Pulmonary artery endothelial cell (primary cell): ENCODE data around the gene S100A2. TPM values are rescaled to one million over a fixed set of nuclear protein-coding genes. Genes with fewer than 3 reads are reported as not detected.
"Not testable (repeated sequence)": the region's sequence is repeated elsewhere in the genome, so short reads cannot be mapped to it uniquely, and the experiment has no call there.

Experiments
- DNase-seq: peaks from one replicate; pipeline ENCODE4 v3.0.0-alpha.2; 2011; ENCODE audit warnings: low read depth, low spot score
- total RNA-seq: library from RNA; depleted of rRNA; stranded (reverse); fragments of >200 nt; gene quantifications from 2 replicates; pipeline ENCODE4 v1.2.3, GENCODE V29; 2014

Gene S100A2
- total RNA-seq, 1 donor from 2014 or later, result 1.6 TPM

DNA sequence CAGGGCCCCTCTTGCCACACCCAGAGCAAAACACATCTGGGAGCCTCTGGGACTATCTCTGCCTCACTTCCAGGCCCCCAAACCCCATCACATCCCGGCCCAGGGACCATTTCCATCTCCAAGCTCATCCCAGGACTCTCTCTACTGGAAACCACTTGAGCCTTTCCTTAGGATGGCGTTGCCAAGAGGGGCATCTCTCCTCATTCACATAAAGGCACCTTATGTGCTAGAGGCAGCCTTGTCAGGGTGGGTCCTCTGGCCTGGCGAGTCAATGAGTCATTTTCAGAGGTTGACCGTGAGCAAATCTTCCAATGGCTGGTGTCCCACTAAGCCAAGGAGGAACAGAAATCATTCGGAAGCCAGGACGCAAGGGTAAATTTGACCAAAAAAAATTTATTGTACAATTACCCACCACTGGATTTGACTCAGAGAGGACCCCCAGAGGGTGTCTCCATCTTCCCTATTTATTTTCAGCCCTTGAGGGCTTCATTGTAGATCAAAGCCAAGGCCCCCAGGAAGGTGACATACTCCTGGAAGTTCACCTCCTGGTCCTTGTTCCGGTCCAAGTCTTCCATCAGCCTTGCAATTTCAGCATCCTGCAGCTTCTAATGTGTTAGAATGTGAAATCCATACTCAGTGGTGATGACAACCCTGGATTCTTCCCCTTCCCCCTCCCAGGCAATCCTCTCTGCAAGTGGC lies 31.3 kb downstream of the S100A2 start:
- no peak for DNase-seq

DNA sequence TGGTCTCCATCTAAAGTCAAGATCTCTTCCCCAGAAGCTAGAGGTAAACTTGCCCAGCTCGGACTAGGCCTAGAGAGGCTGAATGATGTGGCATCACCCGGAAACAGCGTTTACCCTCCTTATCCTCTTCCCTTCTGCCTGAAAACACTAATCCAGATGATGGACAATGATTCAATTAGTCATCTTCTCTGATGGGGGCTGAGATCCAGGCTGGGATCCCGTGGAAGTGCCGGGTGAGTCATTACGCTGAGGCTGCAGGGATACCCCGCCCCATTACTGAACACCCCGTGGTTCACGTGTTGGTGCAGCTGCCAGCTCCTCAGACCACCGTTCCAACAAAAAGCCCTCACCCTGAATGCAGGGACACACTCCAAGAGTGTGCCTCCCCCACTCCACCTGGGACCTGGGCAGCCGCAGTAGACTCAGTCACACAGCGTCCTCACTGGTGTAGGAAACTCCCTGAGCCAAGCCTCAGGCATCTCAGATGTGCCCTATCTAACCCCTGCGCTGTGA lies 31.9 kb downstream of the S100A2 start:
- DNase-seq, result peak; percentile 71

DNA sequence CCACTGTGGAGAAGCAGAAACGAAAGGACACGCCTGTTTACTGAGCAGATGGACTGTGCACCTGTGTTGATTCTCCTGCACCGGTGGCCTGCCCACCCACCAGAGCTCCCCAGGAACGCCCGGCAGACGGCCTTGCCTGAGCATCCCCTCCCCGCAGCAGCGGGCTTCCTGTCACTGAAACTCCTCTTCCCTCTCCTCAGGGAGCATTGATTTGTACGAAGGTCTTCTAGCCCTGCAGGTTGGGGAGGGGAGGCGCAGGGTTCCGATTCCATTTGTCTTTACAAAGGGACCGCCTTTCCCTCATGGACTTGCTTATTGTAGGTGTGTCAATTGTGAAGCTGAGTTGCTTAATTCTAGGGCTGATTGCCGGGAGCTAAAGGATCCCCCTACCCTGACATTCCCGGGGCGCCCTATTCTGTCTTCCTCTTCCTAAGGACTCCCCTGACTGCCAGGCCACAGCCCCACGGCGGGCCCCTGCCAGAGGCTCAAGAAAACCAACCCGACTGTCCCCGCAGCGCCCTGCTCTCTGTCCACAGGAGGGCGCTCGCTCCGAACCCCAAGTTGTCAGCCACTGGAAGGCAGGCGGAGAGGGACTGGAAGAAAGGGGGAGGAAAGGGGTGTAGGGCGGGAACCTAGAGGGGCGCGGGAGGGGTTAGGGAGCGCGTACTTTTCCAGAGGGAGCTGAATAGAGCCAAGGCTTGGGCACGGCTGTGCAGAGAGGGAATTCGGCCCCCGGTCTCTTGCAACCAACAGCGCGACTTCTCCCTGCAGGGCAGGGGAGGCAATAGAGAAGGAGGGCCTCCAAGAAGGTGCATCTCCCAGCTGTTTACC lies 32.7 kb downstream of the S100A2 start:
- peak; percentile 56 for DNase-seq

DNA sequence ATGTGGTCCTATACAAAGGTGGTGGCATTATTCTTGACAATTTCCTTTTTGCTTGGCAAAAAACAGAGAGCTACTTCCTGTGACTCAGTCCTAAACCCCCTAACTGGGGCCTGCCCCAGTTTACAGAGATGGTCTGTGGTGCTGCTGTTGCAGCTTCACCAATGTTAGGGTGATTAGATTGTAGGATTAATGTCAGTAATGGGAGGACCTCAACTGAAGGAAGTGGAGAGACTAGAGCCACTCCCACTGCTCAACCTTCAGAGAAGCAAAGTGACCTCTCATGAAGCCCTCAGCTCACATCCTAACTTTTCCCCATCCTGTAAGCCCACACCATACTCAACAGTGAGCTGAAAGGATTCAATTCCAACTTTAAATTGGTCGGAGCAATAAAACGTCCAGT lies 33.5 kb downstream of the S100A2 start:
- DNase-seq, result no peak

DNA sequence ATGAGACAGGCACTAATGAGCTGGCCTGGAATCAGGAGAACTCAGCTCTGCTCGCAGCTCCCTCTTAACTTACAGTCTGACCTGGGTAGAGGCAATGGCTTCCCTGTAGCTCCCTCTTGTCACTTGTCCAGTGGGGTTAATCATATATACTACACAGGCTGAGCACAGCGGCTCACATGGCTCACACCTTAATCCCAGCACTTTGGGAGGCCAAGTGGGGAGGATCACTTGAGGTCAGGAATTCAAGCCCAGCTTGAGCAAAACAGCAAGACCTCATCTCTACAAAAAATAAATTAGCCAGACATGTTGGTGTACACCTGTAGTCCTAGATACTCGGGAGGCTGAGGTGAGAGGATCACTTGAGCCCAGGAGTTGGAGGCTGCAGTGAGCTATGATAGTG lies 34.0 kb downstream of the S100A2 start:
- no peak for DNase-seq

DNA sequence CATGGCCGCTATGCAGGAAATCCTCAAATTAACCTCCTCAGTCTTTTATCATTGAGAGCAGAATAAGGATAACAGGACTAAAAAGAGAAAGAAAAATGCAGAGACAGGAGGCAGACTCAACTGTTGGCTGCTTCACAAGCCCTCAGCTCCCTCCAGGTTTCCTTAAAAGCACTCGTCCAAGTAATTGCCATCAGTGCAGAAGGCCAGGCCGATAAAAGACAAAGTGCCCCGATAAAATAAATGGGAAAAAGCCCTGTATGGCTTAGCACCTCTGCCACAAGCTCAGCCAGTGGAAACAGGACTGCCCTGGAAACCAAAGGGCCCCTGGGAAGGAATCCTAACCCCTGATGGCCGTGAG lies 38.0 kb downstream of the S100A2 start:
- no peak for DNase-seq

DNA sequence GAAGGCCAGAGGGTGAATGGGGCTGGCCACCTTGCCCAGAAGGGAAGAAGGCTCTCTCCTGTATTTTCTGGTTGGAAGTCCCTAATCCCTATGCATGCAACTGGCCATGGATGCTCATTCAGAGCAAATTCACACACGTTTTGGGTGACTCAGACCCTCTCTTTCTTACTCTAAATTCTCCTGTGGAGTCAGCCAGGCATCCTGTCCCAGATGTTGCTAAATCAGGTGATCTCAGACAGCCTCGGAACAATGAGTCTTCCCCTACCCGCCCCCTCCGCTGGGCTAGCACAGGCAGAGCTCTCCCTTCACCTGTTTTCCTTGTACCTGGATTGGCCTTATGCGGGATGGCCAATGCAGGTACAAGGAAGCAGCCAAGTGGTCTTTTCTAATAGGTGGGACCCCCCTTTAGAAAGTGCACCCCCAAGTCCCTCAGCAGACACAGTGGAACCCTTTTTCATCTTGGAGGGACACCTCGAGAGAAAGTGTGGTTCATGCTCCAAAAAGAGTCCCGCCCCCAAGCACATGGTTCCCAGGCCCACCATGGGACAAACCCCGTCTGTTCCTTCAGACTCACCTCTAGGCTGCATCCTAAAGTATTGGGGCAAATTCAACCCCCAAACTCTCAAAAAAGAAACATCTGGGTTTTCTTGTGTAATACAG lies 38.5 kb downstream of the S100A2 start:
- DNase-seq, result no peak

DNA sequence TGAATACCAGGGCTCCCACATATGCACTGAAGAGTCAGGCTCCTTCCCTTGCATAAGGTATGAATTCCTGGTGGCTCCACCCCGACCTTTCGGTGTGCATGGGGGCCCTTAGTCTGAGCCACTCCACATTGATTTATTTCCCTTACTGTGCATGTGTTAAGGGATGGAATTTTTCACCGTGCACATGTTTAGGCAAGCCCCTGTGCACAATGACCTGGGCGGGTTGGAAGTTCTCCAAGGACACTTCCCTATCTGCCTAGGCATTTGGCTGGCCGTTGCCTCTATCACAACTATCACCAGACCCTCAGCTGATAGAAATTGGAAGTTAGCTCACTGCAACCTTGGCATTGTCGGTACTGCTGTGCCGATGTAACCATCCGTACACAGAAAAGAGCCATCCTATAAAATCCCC lies 39.5 kb downstream of the S100A2 start:
- no peak for DNase-seq

DNA sequence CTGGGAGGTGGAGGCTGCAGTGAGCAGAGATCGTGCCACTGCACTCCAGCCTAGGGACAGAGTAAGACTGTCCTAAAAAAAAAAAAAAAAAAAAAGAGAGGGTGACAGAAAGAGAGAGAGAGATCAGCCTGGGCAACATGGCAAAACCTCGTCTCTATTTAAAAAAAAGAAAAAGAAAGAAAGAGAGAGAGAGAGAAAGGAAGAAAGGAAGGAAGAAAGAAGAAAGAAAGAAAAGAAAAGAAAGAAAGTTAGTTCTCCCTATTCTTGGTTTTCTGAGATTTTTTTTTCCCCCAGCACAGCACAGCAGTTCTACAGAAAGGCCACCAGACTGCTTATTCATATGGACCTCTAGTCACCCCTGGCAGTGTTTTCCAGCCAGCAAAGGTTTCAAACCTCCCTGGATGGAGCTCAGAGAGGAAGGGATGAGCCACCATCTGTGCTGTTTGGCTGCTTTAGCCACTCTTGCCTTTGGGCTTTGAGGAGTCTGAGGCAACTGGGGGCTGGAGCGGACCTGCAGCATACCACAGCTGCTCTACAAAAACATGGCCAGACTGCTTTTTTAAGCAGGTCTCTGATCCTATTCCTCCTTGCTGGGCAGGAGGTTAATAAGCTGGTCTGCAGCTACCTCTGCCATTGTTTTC lies 40.4 kb downstream of the S100A2 start:
- no peak for DNase-seq

DNA sequence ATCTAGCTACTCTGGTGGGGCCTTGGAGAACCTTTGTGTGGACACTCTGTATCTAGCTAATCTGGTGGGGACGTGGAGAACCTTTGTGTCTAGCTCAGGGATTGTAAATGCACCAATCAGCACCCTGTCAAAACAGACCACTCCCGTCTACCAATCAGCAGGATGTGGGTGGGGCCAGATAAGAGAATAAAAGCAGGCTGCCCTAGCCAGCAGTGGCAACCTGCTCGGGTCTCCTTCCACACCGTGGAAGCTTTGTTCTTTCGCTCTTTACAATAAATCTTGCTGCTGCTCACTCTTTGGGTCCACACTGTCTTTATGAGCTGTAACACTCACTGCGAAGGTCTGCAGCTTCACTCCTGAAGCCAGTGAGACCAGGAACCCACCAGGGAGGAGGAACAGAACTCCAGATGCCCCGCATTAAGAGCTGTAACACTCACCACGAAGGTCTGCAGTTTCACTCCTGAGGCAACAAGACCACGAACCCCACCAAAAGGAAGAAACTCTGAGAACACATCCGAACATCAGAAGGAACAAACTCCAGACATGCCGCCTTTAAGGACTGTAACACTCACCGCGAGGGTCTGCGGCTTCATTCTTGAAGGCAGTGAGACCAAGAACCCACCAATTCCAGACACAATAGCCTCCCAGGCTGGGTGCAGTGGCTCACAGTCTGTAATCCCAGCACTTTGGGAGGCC lies 43.1 kb downstream of the S100A2 start:
- not testable (repeated sequence) for DNase-seq

DNA sequence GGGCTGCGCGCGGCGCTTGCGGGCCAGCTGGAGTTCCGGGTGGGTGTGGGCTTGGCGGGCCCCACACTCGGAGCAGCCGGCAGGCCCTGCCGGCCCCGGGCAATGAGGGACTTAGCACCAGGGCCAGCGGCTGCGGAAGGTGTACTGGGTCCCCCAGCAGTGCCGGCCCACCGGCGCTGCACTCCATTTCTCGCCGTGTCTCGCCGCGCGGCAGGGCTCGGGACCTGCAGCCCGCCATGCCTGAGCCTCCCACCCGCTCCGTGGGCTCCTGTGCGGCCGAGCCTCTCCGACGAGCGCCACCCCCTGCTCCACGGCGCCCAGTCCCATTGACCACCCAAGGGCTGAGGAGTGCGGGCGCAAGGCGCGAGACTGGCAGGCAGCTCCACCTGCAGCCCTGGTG lies 43.8 kb downstream of the S100A2 start:
- not testable (repeated sequence) for DNase-seq

DNA sequence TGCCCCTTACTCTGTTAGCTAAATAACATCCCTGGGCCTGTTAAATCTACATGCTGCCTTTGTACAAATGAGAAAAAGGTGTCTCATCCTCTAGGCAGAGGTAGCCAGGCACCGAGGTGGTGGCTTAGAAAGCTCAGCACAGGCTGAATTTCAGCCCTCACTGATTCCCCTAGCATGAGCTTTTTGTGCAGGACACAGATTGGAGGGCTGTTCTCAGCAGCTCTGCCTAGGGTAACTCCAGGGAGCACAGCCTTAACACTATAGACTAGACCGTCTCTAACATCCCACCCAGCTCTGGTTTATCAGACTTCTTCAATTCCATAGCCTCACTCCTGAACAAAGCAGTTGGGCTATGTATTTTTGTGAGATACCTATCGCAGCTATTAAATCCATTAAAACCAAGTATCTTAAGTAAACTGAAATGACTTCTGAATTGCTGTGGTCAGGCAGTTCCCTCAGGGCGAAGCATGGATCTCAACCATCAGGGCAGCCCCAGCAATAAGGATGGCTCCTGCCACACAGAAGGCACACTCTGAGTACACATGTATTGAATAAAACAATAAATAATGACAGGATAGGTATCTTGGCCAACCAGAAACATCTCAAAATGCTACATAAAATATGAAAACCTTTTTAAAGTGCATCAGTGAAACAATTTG lies 44.7 kb downstream of the S100A2 start:
- no peak for DNase-seq

DNA sequence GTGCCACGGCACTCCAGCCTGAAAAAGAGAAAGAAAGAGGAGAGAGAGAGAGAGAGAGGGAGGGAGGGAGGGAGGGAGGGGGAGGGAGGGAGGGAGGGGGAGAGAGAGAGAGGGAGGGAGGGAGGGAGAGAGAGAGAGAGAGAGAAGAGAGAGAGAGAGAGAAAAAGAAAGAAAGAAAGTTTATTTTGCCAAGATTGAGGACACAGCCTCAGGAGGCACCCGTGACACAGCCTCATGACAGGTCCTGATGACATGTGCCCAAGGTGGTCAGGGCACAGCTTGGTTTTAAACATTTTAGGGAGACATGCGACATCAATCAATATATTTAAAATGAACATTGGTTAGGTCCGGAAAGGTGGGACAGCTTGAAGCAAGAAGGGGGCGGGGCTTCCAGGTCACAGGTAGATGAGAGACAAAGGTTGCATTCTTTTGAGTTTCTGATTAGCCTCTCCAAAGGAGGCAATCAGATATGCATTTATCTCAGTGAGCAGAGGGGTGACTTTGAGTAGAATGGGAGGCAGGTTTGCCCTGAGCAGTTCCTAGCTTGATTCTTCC lies 45.4 kb downstream of the S100A2 start:
- DNase-seq, result not testable (repeated sequence)

DNA sequence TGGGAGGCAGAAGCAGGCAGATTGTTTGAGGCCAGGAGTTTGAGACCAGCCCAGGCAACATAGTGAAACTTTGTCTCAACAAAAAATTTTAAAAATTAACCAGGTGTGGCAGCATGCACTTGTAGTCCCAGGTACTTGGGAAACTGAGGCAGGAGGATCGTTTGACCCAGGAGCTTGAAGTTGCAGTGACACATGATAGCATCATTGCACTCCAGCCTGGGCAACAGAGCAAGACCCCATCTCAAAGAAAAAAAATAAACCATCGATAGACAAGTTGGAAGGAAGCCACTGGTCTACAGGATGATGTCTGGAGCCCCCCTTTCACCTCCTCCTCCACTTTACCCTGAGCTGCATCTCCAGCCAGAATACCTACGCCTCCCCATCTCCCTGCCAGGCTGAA lies 46.4 kb downstream of the S100A2 start:
- DNase-seq, result no peak

DNA sequence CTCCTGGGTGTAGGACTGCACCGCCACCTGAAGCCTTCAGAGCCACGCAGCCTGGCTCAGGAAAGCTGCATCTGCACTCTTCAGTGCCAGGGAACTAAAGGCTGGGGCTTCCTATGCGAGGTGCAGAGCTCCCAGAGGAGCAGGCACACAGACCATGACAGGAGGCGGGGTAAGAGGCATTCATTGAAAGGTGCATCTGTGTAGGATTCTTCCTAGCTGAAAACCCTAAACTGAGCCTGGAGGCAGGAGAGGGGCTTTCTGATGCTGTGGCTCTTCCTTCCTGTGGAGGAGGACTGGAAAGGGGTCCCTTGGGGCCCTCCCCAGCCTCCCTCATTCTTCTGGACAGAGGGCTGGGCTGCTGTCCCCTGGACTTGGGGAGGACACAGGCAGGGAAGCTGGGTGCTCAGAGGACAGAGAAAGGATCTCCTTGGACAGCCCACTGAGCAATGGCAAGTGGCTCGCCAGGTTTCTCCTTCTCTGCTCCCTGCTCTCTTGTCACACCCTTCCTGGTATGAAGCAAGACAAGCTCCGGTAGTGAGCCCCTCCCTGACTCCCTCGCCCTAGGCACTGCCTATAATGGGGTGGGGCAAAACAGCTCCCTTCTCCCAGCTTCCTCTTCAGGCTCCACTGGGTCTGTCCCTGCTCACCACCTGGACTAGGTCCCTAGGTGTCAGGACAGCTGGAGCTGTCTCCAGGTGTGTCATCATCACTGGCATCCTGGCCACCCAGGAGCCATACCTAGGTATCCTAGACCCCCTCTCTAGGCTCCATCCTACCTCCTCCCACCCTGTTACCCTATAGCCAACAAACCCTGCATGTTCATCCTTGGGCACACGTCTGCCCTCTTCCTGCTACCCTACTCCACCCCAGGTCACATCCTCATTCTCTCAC lies 49.9 kb downstream of the S100A2 start:
- DNase-seq, result no peak

DNA sequence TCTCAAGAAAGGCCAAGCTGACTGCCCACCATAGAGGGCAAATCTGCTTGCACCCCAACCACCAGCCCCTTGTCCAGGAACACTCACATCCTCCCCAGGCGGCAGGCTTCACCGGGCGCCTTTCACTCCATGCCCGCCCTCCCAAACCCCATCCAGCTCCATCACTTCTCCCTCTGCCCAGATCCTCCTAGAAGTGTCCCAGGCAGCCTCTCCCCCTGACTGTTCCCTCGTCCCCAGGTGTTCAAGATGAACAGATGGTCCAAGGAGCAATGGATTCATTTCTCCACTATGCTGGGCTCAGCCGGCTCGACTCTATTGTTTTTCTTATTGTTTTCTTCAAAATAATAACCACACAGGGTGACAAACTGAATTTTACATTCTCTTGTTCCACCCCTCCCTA lies 52.0 kb downstream of the S100A2 start:
- DNase-seq, result no peak

DNA sequence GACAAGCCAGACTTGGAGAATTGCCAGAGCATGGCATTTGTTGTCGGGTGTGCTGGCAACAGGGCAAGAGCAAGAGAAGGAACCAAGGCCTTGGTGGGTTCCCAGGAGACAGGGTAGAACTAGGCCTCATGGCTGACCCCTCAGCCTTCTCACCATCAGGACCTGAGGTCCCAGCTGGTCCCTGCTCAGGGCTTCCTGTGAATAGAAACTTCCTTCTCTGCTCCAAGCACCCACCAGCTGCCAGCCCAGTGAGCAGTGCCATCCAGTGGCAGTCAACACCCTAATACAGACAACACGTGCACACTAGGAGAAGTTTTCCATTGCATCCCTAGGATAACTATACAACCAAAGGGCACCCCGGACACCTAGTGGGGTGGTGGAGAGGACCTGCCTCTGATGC lies 52.6 kb downstream of the S100A2 start:
- DNase-seq, result no peak
